Neural cell (in vitro differentiated cells): ENCODE measurements around the gene PFKFB3.

ENCODE experiments used
- CTCF ChIP-seq: fragments of 450-650 bp; IDR thresholded peaks from 2 replicates; pipeline ENCODE4 v1.5.1; 2014; ENCODE audit warnings: antibody characterized with exemption, mild to moderate bottlenecking, moderate library complexity; ENCODE audit not compliant: poor library complexity, severe bottlenecking
- EP300 ChIP-seq: fragments of 450-650 bp; conservative IDR thresholded peaks from 2 replicates; pipeline ENCODE4 v1.6.1; 2014; ENCODE audit warnings: antibody characterized with exemption, mild to moderate bottlenecking, moderate library complexity; ENCODE audit not compliant: poor library complexity, severe bottlenecking
- EZH2 ChIP-seq: fragments of 200-600, 300-800 bp; shearing (Covaris generic), sonication (generic); IDR thresholded peaks from 2 replicates; pipeline ENCODE4 v1.6.1; 2014; ENCODE audit warnings: antibody characterized with exemption, low read length, borderline replicate concordance, mild to moderate bottlenecking; ENCODE audit not compliant: insufficient read depth, poor library complexity, severe bottlenecking
- POLR2AphosphoS5 ChIP-seq: IDR thresholded peaks from 2 replicates; pipeline ENCODE4 v1.6.1; 2012
- RAD21 ChIP-seq: fragments of 450-650 bp; conservative IDR thresholded peaks from 2 replicates; pipeline ENCODE4 v1.6.1; 2014; ENCODE audit warnings: antibody characterized with exemption, mild to moderate bottlenecking, moderate library complexity
- REST ChIP-seq: IDR thresholded peaks from 2 replicates; pipeline ENCODE4 v1.6.1; 2012; ENCODE audit warnings: borderline replicate concordance
- SMC3 ChIP-seq: fragments of 450-650 bp; conservative IDR thresholded peaks from 2 replicates; pipeline ENCODE4 v1.6.1; 2014; ENCODE audit warnings: antibody characterized with exemption, mild to moderate bottlenecking, moderate library complexity; ENCODE audit not compliant: poor library complexity
- TAF1 ChIP-seq: IDR thresholded peaks from 2 replicates; pipeline ENCODE4 v1.6.1; 2012; ENCODE audit warnings: low read depth

GRCh38 chr10:6270951-6271350 is 68.2 kb downstream of the PFKFB3 start:
- no peak for TF ChIP-seq CTCF
- TF ChIP-seq EZH2: no peak
- TF ChIP-seq EP300: no peak
- no peak for TF ChIP-seq SMC3
- TF ChIP-seq REST: no peak
- no peak for TF ChIP-seq POLR2AphosphoS5
- no peak for TF ChIP-seq TAF1
- TF ChIP-seq RAD21: no peak
